Activated B cell treated with CpG ODN at 0.5 μM for 24 hours (primary cell): ENCODE results near the gene RCAN2. TPM values are rescaled to one million over a fixed set of nuclear protein-coding genes. Genes with fewer than 3 reads are reported as not detected.

ENCODE experiments used
- ATAC-seq: fragments of 200-7000 bp; cut with Tn5 transposase; one replicate; pipeline ENCODE4 v1.10.0; 2021; ENCODE audit warnings: low read depth, mild to moderate bottlenecking, moderate library complexity
- CTCF ChIA-PET: fragments of 350-600 bp; sonication (Branson Sonifier 250); formaldehyde crosslinking; loops from one replicate; lab custom pipeline; 2021; ENCODE audit warnings: antibody characterized with exemption; lab: Charles Lee
- POLR2A ChIA-PET: fragments of 350-600 bp; sonication (Branson Sonifier 250); formaldehyde crosslinking; loops from one replicate; lab custom pipeline; 2021; ENCODE audit warnings: antibody characterized with exemption; lab: Charles Lee
- DNase-seq: peaks from one replicate; pipeline ENCODE4 v3.0.0; 2022
- H3K27ac Mint-ChIP-seq: one replicate; pipeline ENCODE4 v1.8.0; 2020; ENCODE audit warnings: mixed read lengths
- H3K27me3 Mint-ChIP-seq: one replicate; pipeline ENCODE4 v1.8.0; 2021; ENCODE audit warnings: mixed read lengths
- H3K36me3 Mint-ChIP-seq: one replicate; pipeline ENCODE4 v1.8.0; 2021; ENCODE audit warnings: low read depth, mixed read lengths
- H3K4me1 Mint-ChIP-seq: one replicate; pipeline ENCODE4 v1.8.0; 2021; ENCODE audit warnings: mixed read lengths
- H3K4me3 Mint-ChIP-seq: one replicate; pipeline ENCODE4 v1.8.0; 2020; ENCODE audit warnings: mild to moderate bottlenecking, mixed read lengths
- H3K9me3 Mint-ChIP-seq: one replicate; pipeline ENCODE4 v1.8.0; 2020; ENCODE audit warnings: mixed read lengths
- CTCF ChIP-seq: fragments of 200-600 bp; IDR thresholded peaks from one replicate; pipeline ENCODE4 v1.8.0; 2022; ENCODE audit warnings: antibody characterized with exemption, mild to moderate bottlenecking
- intact Hi-C: fragments of 100-400 bp; cut with micrococcal nuclease; formaldehyde crosslinking; loops from one replicate; pipeline ENCODE4 v1.15.1; 2024
- total RNA-seq: library from RNA; stranded (reverse); gene quantifications from 2 replicates; pipeline ENCODE4 v1.2.3, GENCODE V29; 2022

Gene RCAN2
- total RNA-seq, 1 donor from 2014 or later, result not detected

DNA sequence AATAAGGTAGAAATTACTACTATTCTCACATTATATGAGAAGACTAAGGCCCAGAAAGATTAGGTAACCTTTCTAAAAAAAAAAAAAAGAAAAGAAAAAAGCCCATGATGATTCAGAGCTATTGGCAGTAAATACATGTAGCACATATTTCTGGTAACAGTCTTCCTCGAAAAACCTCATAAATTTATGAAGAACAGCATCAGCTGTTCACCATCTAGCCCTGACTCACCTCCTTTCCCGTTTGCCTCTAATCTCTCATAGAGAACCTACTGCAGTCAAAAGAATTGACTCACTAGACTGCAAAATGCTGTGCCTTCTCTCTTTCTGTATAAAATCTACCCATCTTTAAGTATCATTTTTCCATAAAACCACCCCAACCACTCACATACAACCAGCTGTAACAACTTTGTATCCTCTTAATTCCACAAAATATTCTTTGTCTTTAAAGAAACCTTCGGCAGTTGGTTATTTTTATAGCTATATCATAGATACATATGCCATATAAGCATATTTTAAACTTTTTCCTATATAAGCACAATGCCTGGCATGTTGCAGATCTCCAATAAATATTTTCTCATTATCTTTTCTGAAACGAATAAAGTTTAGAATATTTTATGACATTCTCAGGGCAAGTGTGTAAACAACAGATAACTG, 167.8 kb downstream of the RCAN2 start:
- ATAC-seq (no peak), DNase-seq (no peak)
- Mint-ChIP-seq H3K4me3 (no peak overlapping the region), H3K27ac (no peak overlapping the region), H3K36me3 (no peaks in the 10 kb centered on the region), H3K9me3 (no peaks in the 10 kb centered on the region), H3K4me1 (peaks cover 4% of the 10 kb centered on the region), H3K27me3 (peaks cover 2% of the 10 kb centered on the region)
- intact Hi-C loops, result no loop called here
- TF ChIP-seq CTCF, result no peak
- ChIA-PET CTCF (no interaction called here), POLR2A (no interaction called here)

DNA sequence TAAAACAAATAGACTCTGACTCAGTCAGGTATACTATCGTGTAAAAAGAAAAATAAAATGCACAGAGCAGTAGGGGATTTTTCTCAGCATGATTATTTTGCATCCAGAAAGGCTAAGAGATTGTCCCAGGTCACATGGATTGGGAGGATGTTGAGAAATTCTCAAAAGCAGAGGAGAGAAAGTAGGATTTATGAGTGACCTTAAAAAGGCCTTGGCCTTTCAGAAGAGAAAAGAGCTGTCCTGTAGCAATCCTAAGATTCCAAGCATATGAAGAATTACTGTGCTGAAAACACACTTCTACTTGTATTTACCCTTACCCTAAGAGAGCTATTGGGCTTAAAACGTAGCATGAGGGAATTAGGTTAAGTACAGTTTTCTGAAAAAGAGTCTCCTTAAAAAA, 170.7 kb downstream of the RCAN2 start:
- intact Hi-C loops, result no loop called here
- ChIA-PET CTCF (interaction anchor here (0.6 kb wide), 1 partner anchor 230 kb away, joined by 3 read pairs; no protein-coding TSS in a partner anchor), POLR2A (no interaction called here)
- Mint-ChIP-seq H3K9me3 (no peaks in the 10 kb centered on the region), H3K27me3 (peaks cover 2% of the 10 kb centered on the region), H3K36me3 (no peaks in the 10 kb centered on the region), H3K4me3 (no peak overlapping the region), H3K27ac (no peak overlapping the region), H3K4me1 (no peaks in the 10 kb centered on the region)
- TF ChIP-seq CTCF, result no peak
- ATAC-seq (no peak), DNase-seq (no peak)

DNA sequence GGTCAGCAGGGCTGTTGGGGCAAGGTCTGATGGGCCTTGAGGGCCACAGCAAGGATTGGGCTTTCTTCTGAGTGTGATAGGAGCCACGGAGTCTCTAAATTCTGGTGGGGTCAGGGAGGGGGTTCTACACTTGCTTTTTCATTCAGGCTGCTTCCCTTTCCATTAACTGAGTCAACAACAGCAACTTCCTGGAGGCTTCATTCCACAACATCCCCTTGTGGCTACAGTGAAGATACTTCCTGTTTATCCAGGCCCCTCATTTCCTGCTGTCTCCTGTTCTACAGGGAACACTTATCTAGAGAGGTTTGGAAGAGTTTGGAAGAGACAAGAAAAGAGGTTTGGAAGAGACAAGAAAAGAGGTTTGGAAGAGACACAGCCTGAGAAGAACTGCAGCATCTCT, 175.7 kb downstream of the RCAN2 start:
- ChIA-PET POLR2A (no interaction called here), CTCF (no interaction called here)
- intact Hi-C loops, result no loop called here
- Mint-ChIP-seq H3K27me3 (no peaks in the 10 kb centered on the region), H3K9me3 (no peaks in the 10 kb centered on the region), H3K4me3 (no peak overlapping the region), H3K36me3 (no peaks in the 10 kb centered on the region), H3K27ac (no peak overlapping the region), H3K4me1 (no peaks in the 10 kb centered on the region)
- no peak for TF ChIP-seq CTCF
- ATAC-seq, result no peak
- no peak for DNase-seq

- no peaks in the 10 kb centered on the region for H3K36me3 Mint-ChIP-seq
- DNase-seq, result no peak
- no peaks in the 10 kb centered on the region for H3K27me3 Mint-ChIP-seq
- POLR2A ChIA-PET, result no interaction called here
- intact Hi-C loops, result no loop called here
- TF ChIP-seq CTCF, result no peak
- H3K4me3 Mint-ChIP-seq, result no peak overlapping the region
- H3K4me1 Mint-ChIP-seq, result no peaks in the 10 kb centered on the region
- no peak for ATAC-seq
- CTCF ChIA-PET, result no interaction called here
- no peak overlapping the region for H3K27ac Mint-ChIP-seq
- no peaks in the 10 kb centered on the region for H3K9me3 Mint-ChIP-seq
These were observed 178.6 kb downstream of the RCAN2 start for GRCh38 chr6:46312654-46313053.

- intact Hi-C loops, result no loop called here
- H3K4me1 Mint-ChIP-seq, result no peaks in the 10 kb centered on the region
- ATAC-seq (no peak), DNase-seq (no peak)
- no peak for TF ChIP-seq CTCF
- peaks cover 3% of the 10 kb centered on the region for H3K27me3 Mint-ChIP-seq
- H3K27ac Mint-ChIP-seq, result no peak overlapping the region
- ChIA-PET POLR2A (no interaction called here), CTCF (interaction anchor here (1.1 kb wide), 1 partner anchor 100 kb away, joined by 4 read pairs; no protein-coding TSS in a partner anchor)
- no peaks in the 10 kb centered on the region for H3K9me3 Mint-ChIP-seq
- no peak overlapping the region for H3K4me3 Mint-ChIP-seq
- H3K36me3 Mint-ChIP-seq, result no peaks in the 10 kb centered on the region
These were observed 181.1 kb downstream of the RCAN2 start for GRCh38 chr6:46310196-46310595.
